ENCODE results near the gene LBHD2.

- no peak for TF ChIP-seq EZH2 (conservative IDR thresholded peaks at IDR 0.05; ENCODE audit: low read depth, low read length)
- no peak; the same call in 1 of the 2 replicates for TF ChIP-seq STAT6 (CRISPR knock-in tag; IDR thresholded peaks at IDR 0.05; ENCODE audit: borderline replicate concordance)
- peak; percentile 66; the same call in 1 of the 2 replicates for TF ChIP-seq TBX3 (IDR thresholded peaks at IDR 0.05; ENCODE audit: borderline replicate concordance)
- TF ChIP-seq POLR2A (IDR thresholded peaks at IDR 0.05; ENCODE audit: insufficient read depth in 1 of 2, low read depth in 2 of 2, low read length in 2 of 2) = peak in 1 of 2 experiments; percentile 50; a peak in 1 of 4 replicates
- TF ChIP-seq, protein P1, sequence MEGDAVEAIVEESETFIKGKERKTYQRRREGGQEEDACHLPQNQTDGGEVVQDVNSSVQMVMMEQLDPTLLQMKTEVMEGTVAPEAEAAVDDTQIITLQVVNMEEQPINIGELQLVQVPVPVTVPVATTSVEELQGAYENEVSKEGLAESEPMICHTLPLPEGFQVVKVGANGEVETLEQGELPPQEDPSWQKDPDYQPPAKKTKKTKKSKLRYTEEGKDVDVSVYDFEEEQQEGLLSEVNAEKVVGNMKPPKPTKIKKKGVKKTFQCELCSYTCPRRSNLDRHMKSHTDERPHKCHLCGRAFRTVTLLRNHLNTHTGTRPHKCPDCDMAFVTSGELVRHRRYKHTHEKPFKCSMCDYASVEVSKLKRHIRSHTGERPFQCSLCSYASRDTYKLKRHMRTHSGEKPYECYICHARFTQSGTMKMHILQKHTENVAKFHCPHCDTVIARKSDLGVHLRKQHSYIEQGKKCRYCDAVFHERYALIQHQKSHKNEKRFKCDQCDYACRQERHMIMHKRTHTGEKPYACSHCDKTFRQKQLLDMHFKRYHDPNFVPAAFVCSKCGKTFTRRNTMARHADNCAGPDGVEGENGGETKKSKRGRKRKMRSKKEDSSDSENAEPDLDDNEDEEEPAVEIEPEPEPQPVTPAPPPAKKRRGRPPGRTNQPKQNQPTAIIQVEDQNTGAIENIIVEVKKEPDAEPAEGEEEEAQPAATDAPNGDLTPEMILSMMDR (CRISPR knock-in tag; IDR thresholded peaks at IDR 0.05) = peak; percentile 35
- TF ChIP-seq SIN3A (IDR thresholded peaks at IDR 0.05; ENCODE audit: borderline replicate concordance, low read depth, low read length) = peak; percentile 82
- no peak for TF ChIP-seq ZNF496 (CRISPR knock-in tag; IDR thresholded peaks at IDR 0.05; ENCODE audit: insufficient replicate concordance)
- no peak for TF ChIP-seq ARNT (IDR thresholded peaks at IDR 0.05)
- peak; percentile 51; the same call in 1 of the 2 replicates for TF ChIP-seq HNF4A (CRISPR knock-in tag; IDR thresholded peaks at IDR 0.05)
- TF ChIP-seq ARID3A (IDR thresholded peaks at IDR 0.05; ENCODE audit: low read depth, low read length) = no peak
Observed at GRCh38 chr14:103103461-103104388, 19.7 kb downstream of the LBHD2 start.
